Measurements from ENCODE around the gene PSMB10. TPM values are rescaled to one million over a fixed set of nuclear protein-coding genes. Genes with fewer than 3 reads are reported as not detected.
A peak's percentile ranks its signal among the peaks of the same experiment; 100 is the strongest.

PSMB10 gene
- polyA plus RNA-seq, 1 experiment = 18.1 TPM

GRCh38 chr16:67933805-67934204 lies 2.8 kb downstream of the PSMB10 start:
- TF ChIP-seq CTCF (IDR thresholded peaks at IDR 0.05; ENCODE audit: low read depth, low read length) = no peak
- H3K4me3 ChIP-seq (ENCODE audit: low read depth, low read length) = no peak overlapping the region
- H3K27me3 ChIP-seq (ENCODE audit: control insufficient read depth, insufficient read depth, low read length) = no peaks in the 10 kb centered on the region
- H3K27ac ChIP-seq (ENCODE audit: low read depth, low read length) = no peak overlapping the region
- ChIA-PET CTCF (interaction anchor here (1.6 to 3.6 kb wide), 3 partner anchors 50 to 118 kb away, joined by 7 to 15 read pairs (median 9); partner anchors contain the start of gene NRN1L), POLR2A (no interaction called here)
- DNase-seq (ENCODE audit: low read depth, low spot score) = no peak
- H3K9me3 ChIP-seq (ENCODE audit: control insufficient read depth, insufficient read depth, low read length) = peaks cover 6% of the 10 kb centered on the region; the same call in 1 of the 2 replicates

- ChIA-PET POLR2A (interaction anchor here (0.7 kb wide), 1 partner anchor 117 kb away, joined by 3 read pairs; no protein-coding TSS in a partner anchor), CTCF (interaction anchor here (0.8 to 3.6 kb wide), 2 partner anchors 48 to 116 kb away, joined by 3 to 15 read pairs; partner anchors contain the start of gene NRN1L)
- no peaks in the 10 kb centered on the region for H3K27me3 ChIP-seq (ENCODE audit: control insufficient read depth, insufficient read depth, low read length)
- peaks cover 6% of the 10 kb centered on the region; the same call in 1 of the 2 replicates for H3K9me3 ChIP-seq (ENCODE audit: control insufficient read depth, insufficient read depth, low read length)
- no peak for DNase-seq (ENCODE audit: low read depth, low spot score)
- no peak overlapping the region for H3K27ac ChIP-seq (ENCODE audit: low read depth, low read length)
- H3K4me3 ChIP-seq (ENCODE audit: low read depth, low read length) = no peak overlapping the region
- no peak for TF ChIP-seq CTCF (IDR thresholded peaks at IDR 0.05; ENCODE audit: low read depth, low read length)
These were observed 4.2 kb downstream of the PSMB10 start for GRCh38 chr16:67932462-67932840.

- POLR2A ChIA-PET = interaction anchor here (1.1 kb wide), 1 partner anchor 47 kb away, joined by 3 read pairs; the partner anchor contains the start of gene NRN1L
- peak; percentile 26 for TF ChIP-seq CTCF (IDR thresholded peaks at IDR 0.05; ENCODE audit: low read depth, low read length)
- H3K4me3 ChIP-seq (ENCODE audit: low read depth, low read length) = no peak within 1 kb of the TSS
- no peak within 1 kb of the TSS for H3K27ac ChIP-seq (ENCODE audit: low read depth, low read length)
- CTCF ChIA-PET = interaction anchor here (3.6 kb wide), 1 partner anchor 48 kb away, joined by 15 read pairs; the partner anchor contains the start of gene NRN1L
- peaks cover 6% of the 10 kb centered on the region; the same call in 1 of the 2 replicates for H3K9me3 ChIP-seq (ENCODE audit: control insufficient read depth, insufficient read depth, low read length)
- no peak for DNase-seq (ENCODE audit: low read depth, low spot score)
- H3K27me3 ChIP-seq (ENCODE audit: control insufficient read depth, insufficient read depth, low read length) = no peaks in the 10 kb centered on the region
These were observed 4.8 kb downstream of the PSMB10 start, which contains the start of gene CTRL for GRCh38 chr16:67931712-67932461. Gene CTRL, minus strand, starts transcription at chr16:67931862. Its CDS starts 10 bp downstream, at chr16:67931852.

- POLR2A ChIA-PET = interaction anchor here (0.6 to 1.1 kb wide), 2 partner anchors 10 to 46 kb away, joined by 3 read pairs; partner anchors contain the start of gene NRN1L
- Histone ChIP-seq H3K4me3 (ENCODE audit: low read depth, low read length) (no peak overlapping the region), H3K27me3 (ENCODE audit: control insufficient read depth, insufficient read depth, low read length) (no peaks in the 10 kb centered on the region), H3K9me3 (ENCODE audit: control insufficient read depth, insufficient read depth, low read length) (peaks cover under 1% of the 10 kb centered on the region; the same call in 1 of the 2 replicates), H3K27ac (ENCODE audit: low read depth, low read length) (no peak overlapping the region)
- no peak for DNase-seq (ENCODE audit: low read depth, low spot score)
- no peak for TF ChIP-seq CTCF (IDR thresholded peaks at IDR 0.05; ENCODE audit: low read depth, low read length)
- CTCF ChIA-PET = interaction anchor here (0.7 to 3.6 kb wide), 5 partner anchors 47 to 259 kb away, joined by 3 to 23 read pairs (median 4); partner anchors contain the start of gene NRN1L
These were observed 5.9 kb downstream of the PSMB10 start for GRCh38 chr16:67930678-67931211.
